Osteocyte (in vitro differentiated cells): ENCODE results near the gene CCNY. TPM values are rescaled to one million over a fixed set of nuclear protein-coding genes. Genes with fewer than 3 reads are reported as not detected.

Experiments used
- DNase-seq: peaks from one replicate; pipeline ENCODE4 v3.0.0; 2021; ENCODE audit warnings: mixed read lengths; ENCODE audit not compliant: unreplicated experiment; ENCODE audit errors: extremely low spot score
- H3K27ac Mint-ChIP-seq: one replicate; pipeline ENCODE4 v1.8.0; 2021; ENCODE audit warnings: mild to moderate bottlenecking, mixed read lengths; ENCODE audit not compliant: unreplicated experiment
- H3K27me3 Mint-ChIP-seq: one replicate; pipeline ENCODE4 v1.8.0; 2021; ENCODE audit warnings: mixed read lengths; ENCODE audit not compliant: unreplicated experiment
- H3K36me3 Mint-ChIP-seq: one replicate; pipeline ENCODE4 v1.8.0; 2021; ENCODE audit warnings: mixed read lengths; ENCODE audit not compliant: unreplicated experiment
- H3K4me1 Mint-ChIP-seq: one replicate; pipeline ENCODE4 v1.8.0; 2021; ENCODE audit warnings: mixed read lengths; ENCODE audit not compliant: unreplicated experiment
- H3K4me3 Mint-ChIP-seq: one replicate; pipeline ENCODE4 v1.8.0; 2021; ENCODE audit warnings: mild to moderate bottlenecking, moderate library complexity, mixed read lengths; ENCODE audit not compliant: unreplicated experiment
- H3K9me3 Mint-ChIP-seq: one replicate; pipeline ENCODE4 v1.8.0; 2021; ENCODE audit warnings: mixed read lengths; ENCODE audit not compliant: unreplicated experiment
- CTCF ChIP-seq: fragments of 200-600 bp; sonication (generic); IDR thresholded peaks from 2 replicates; pipeline ENCODE4 v1.5.0; 2021; ENCODE audit warnings: antibody characterized with exemption, mild to moderate bottlenecking, moderate library complexity
- total RNA-seq: library from RNA; stranded (reverse); gene quantifications from 2 replicates; pipeline ENCODE4 v1.2.1, GENCODE V29; 2021

The CCNY gene
- total RNA-seq, 1 donor from 2014 or later, result 76.4 TPM

GRCh38 chr10:35572583-35572982, 236.3 kb downstream of the CCNY start:
- DNase-seq, result no peak
- peaks cover 6% of the 10 kb centered on the region for H3K4me1 Mint-ChIP-seq
- H3K36me3 Mint-ChIP-seq, result peaks cover 27% of the 10 kb centered on the region
- no peak overlapping the region for H3K4me3 Mint-ChIP-seq
- no peaks in the 10 kb centered on the region for H3K27me3 Mint-ChIP-seq
- TF ChIP-seq CTCF, result no peak
- H3K27ac Mint-ChIP-seq, result no peak overlapping the region
- no peaks in the 10 kb centered on the region for H3K9me3 Mint-ChIP-seq

GRCh38 chr10:35573796-35574195, 237.5 kb downstream of the CCNY start:
- no peak overlapping the region for H3K27ac Mint-ChIP-seq

GRCh38 chr10:35574924-35575352, 238.6 kb downstream of the CCNY start:
- peaks cover 14% of the 10 kb centered on the region for H3K36me3 Mint-ChIP-seq
- H3K4me3 Mint-ChIP-seq, result no peak overlapping the region
- no peak for TF ChIP-seq CTCF
- no peak overlapping the region for H3K27ac Mint-ChIP-seq
- no peak for DNase-seq
- no peaks in the 10 kb centered on the region for H3K9me3 Mint-ChIP-seq
- no peaks in the 10 kb centered on the region for H3K27me3 Mint-ChIP-seq
- peaks cover 6% of the 10 kb centered on the region for H3K4me1 Mint-ChIP-seq

More at GRCh38 chr10:35573796-35574195, 237.5 kb downstream of the CCNY start:
- DNase-seq, result no peak
- Mint-ChIP-seq H3K4me3 (no peak overlapping the region), H3K4me1 (peaks cover 6% of the 10 kb centered on the region), H3K9me3 (no peaks in the 10 kb centered on the region), H3K27me3 (no peaks in the 10 kb centered on the region), H3K36me3 (peaks cover 22% of the 10 kb centered on the region)
- TF ChIP-seq CTCF, result no peak

GRCh38 chr10:35575640-35576039, 239.3 kb downstream of the CCNY start:
- peaks cover 6% of the 10 kb centered on the region for H3K4me1 Mint-ChIP-seq
- peaks cover 14% of the 10 kb centered on the region for H3K36me3 Mint-ChIP-seq
- TF ChIP-seq CTCF, result no peak
- H3K9me3 Mint-ChIP-seq, result no peaks in the 10 kb centered on the region
- no peak overlapping the region for H3K27ac Mint-ChIP-seq
- no peak overlapping the region for H3K4me3 Mint-ChIP-seq
- no peaks in the 10 kb centered on the region for H3K27me3 Mint-ChIP-seq
- DNase-seq, result no peak

- peaks cover 6% of the 10 kb centered on the region for H3K4me1 Mint-ChIP-seq
- TF ChIP-seq CTCF, result no peak
- H3K27me3 Mint-ChIP-seq, result no peaks in the 10 kb centered on the region
- H3K27ac Mint-ChIP-seq, result no peak overlapping the region
- H3K36me3 Mint-ChIP-seq, result peaks cover 6% of the 10 kb centered on the region
- H3K4me3 Mint-ChIP-seq, result no peak overlapping the region
- no peaks in the 10 kb centered on the region for H3K9me3 Mint-ChIP-seq
- no peak for DNase-seq
Measured at GRCh38 chr10:35576730-35577129, 240.4 kb downstream of the CCNY start.
